Activated gamma-delta T cell treated with Interleukin-2 at 50 U/mL for 16 hours (primary cell): ENCODE data around the gene R3HDM2.
"Not testable (repeated sequence)": the region's sequence is repeated elsewhere in the genome, so short reads cannot be mapped to it uniquely, and the experiment has no call there.

Experiments used
- DNase-seq: peaks from one replicate; pipeline ENCODE4 v3.0.0-alpha.2; 2020

Gene R3HDM2

GRCh38 chr12:57370696-57371095 lies 60.1 kb downstream of the R3HDM2 start:
- no peak for DNase-seq

DNA sequence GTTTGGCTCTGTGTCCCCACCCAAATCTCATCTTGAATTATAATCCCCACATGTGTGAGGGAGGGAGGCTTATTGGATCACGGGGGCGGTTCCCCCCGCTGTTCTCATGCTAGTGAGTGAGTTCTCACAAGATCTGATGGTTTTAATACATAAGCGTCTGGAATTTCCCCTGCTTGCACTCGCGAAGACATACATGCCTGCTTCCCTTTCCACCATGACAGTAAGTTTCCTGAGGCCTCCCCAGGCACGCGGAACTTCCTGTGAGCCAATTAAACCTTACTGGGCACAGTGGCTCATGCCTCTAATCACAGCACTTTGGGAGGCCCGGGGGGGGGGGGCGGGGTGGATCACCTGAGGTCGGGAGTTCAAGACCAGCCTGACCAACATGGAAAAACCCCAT lies 60.8 kb downstream of the R3HDM2 start:
- DNase-seq, result no peak

DNA sequence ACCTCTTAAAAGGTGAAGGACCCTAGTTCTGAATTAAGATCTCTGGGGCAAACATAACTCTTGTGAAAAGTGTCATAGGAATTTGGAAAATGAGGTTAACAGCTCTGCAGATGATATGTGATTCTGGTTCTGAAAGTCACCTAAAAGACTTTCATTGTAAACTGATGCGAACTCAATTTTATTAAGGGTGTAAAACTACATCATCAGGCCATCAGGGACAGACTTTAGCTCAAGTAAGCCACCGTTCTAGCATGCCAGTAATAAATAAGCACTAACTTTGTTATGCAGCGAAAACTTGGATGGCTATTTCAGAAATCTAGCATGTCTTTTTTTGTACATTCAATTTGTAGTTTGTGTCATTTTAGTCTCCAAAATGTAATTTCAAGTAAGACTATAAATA lies 61.6 kb downstream of the R3HDM2 start:
- DNase-seq, result no peak

GRCh38 chr12:57368349-57369095 lies 62.3 kb downstream of the R3HDM2 start:
- no peak for DNase-seq

- DNase-seq, result no peak
These were observed 63.7 kb downstream of the R3HDM2 start for GRCh38 chr12:57367121-57367520.

DNA sequence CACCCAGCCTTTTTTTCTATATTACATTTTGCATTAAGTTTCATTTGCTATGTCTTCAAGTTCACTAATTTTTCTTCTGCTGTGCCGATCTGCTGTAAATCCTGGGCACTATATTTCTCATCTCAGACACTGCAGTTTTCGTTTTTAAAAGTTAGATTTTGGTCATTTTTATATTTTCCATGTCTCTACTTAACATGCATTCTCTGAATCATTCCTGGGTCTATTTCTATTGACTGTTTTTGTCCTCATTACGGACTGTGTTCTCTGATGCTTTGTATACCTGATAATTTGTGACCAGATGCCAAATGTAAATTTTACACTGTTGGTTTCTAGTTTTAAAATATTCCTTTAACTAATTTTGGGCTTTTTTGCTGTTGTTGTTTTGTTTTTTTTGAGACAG lies 64.5 kb downstream of the R3HDM2 start:
- DNase-seq, result no peak

DNA sequence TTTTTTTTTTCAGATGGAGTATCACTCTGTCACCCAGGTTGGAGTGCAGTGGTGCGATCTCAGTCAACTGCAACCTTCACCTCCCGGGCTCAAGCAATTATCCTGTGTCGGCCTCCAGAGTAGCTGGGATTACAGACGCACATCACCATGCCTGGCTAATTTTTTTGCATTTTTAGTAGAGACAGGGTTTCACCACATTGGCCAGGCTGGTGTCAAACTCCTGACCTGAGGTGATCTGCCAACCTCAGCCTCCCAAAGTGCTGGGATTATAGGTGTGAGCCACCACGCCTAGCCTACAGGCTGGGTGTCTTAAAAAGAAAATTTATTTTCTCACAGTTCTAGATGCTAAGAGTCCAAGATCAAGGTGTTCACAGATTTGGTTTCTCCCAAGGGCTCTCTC lies 66.7 kb downstream of the R3HDM2 start:
- DNase-seq, result not testable (repeated sequence)

DNA sequence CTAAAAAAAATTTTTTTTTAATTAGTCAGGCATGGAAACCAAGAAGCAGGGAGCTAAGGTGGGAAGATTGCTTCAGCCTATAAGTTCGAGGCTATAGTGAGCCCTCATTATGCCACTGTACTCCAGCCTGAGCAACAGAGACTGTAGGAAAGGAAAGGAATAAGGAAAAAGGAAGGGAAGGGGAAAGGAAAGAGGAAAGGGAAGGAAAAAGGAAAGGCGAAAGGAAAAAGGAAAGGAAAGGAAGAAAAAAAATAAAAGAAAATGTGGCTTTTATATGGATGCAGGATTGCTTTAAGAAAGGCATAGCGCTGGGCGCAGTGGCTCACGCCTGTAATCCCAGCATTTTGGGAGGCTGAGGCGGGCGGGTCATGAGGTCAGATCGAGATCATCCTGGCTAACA lies 70.4 kb downstream of the R3HDM2 start:
- no peak for DNase-seq

DNA sequence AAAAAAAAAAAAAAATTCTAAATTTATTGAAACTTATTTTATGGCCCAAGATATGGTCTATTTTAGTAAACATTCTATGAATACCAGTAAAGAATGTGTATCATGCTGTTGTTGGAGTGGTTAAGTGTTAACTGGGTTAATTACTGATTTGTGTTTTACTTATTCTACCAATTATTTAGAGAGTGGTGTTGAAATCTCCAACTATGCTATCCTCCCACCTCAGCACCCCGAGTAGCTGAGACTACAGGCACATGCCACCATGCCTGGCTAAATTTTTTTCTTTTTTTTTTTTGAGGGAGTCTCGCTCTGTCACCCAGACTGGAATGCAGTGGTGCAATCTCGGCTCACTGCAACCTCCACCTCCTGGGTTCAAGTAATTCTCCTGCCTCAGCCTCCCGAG lies 72.2 kb downstream of the R3HDM2 start:
- no peak for DNase-seq

DNA sequence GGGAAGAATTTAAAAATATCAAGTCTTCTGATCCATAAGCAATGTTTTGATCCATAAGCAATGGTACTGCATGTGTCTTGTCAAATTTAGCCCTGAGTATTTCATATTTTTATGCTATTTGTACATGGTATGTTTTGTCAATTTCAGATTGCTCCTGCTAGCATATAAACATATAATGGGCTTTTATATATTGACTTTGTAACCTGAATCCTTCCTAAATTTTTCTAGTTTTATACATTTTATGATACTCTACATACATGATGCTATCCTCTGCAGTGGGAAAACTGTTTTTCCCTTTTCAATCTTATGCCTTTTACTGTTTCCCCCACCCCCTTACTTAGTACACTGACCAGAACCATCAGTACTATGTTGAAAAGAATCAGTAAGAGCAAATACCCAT lies 75.1 kb downstream of the R3HDM2 start:
- DNase-seq, result no peak

DNA sequence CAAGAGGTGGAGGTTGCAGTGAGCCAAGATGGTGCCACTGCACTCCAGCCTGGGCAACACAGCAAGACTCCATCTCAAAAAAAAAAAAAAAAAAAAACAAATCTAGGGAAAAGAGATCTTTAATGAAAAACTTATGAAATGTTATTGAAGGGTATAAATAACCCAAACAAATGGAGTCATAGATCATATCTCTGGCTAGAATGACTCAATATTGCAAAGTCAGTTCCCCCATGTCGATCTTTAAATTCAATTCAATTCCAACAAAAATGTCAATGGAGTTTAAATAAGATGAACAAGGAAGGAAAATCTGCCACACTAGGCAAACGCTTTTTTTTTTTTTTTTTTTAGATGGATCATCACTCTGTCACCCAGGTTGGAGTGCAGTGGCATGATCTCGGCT lies 78.7 kb downstream of the R3HDM2 start:
- DNase-seq, result no peak

DNA sequence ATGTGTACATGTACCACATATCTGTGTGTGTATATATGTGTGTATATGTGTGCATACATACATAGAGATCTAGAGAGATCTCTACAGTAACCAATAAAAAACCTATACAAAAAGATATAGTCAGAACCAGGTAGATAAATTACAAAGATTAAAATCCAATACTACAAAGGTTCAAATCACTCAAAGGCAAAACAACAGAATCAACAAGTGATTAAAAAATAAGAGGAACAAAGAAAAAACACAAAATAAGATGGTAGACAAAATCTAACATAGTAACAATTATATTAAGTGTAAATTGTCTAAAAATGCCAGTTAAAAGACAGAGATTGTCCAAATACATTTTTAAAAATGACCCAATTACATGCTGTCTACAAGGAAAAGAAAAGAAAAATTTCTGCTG lies 83.6 kb downstream of the R3HDM2 start:
- DNase-seq, result no peak

- no peak for DNase-seq
These were observed 87.0 kb downstream of the R3HDM2 start for GRCh38 chr12:57343703-57344378.

DNA sequence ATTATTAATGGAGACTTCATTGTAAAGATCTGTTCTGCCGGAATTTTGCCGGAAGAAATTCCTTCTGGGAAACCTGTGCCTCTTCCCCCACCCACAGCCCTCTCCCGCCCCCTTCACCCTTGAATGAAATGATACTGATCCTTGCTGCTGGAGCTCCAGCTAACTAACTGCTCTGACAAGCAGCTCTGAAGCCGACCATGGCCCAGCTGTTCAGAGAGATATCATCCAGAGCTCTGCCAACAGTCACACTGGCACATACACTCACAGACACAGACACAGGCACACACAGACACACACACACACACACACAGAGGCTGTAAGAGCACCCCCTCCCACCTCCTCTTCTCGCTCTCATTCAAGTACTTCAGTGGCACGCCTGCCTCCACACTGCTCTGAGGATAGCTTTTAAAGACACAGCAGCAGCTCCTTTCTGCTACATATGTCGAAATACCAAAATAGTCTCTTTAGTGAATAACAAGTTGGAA lies 88.6 kb downstream of the R3HDM2 start:
- DNase-seq, result no peak

DNA sequence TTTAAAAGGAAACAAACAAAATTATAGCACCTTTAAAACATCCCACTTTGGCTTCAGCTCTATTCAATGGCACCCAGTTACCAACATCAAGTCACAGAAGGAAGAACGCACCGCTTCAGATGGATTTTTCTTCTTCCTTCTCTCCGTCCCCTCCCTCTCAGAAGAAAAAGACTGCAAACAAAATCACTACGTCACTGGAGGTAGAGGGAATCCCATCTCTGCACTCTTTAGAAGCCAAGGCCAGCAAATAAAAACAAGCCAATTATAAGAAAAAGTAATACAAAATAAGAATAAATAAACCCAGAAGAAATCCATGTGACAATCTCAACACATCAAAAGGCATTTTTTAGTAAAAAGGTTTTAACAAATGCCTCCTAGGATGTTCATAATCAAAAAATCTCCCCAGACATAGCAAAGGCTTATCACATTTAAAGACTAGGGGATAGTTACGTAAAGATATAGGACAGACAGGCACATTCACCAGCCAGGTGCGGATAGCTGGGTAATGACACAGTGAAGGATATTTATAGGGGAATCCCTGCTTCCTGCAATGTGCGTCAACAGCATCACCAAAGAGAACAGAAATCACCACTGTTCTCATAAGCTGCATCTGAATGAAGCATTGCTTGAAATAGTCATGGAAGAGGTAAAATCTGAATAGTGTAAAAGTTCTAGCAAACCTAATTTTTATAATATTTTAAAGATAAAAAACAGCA lies 89.4 kb downstream of the R3HDM2 start:
- no peak for DNase-seq

GRCh38 chr12:57340104-57340503 lies 90.7 kb downstream of the R3HDM2 start:
- no peak for DNase-seq

DNA sequence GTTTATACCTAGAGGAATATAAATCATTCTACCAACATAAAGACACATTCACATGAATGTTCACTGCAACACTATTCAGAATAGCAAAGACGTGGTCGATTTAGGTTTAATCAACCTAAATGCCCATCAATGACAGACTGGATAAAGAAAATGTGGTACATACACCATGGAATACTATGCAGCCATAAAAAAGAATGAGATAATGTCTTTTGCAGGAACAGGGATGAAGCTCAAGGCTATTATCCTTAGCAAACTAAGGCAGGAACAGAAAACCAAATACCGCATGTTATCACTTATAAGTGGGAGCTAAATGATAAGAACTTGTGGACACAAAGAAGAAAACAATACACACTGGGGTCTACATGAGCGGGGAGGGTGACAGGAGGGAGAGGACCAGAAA lies 94.5 kb downstream of the R3HDM2 start:
- DNase-seq, result not testable (repeated sequence)

GRCh38 chr12:57334219-57334618 lies 96.6 kb downstream of the R3HDM2 start:
- no peak for DNase-seq

DNA sequence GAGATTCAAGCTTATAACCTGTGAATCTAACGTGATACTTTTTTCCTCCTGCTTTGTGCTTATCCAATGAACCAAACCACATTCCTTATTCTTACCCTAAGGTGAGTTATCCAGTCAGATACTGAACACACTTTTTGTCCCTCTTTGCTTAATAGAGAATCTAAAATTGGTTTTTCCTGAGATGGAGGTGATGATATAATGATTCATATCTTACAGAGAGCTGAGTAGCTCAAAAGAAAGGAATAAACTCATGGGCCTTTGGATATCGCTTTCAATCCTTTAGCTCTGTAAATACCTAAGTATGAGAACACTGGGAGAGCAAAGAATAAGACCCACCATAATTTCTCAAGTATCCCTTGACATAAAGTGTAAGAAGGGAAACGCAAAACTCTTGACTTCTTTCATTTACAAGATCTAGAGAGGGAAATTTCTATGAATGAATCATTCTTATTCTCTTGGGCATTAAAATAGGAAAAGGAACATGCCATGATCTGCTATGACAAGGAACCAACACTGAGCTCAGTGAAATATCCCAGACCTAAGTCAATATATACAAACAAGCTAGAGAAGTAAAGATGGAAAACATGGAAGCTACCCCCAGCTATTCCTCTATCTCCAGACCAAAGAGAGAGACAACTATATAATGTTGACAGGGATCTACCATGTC lies 98.1 kb downstream of the R3HDM2 start:
- no peak for DNase-seq

DNA sequence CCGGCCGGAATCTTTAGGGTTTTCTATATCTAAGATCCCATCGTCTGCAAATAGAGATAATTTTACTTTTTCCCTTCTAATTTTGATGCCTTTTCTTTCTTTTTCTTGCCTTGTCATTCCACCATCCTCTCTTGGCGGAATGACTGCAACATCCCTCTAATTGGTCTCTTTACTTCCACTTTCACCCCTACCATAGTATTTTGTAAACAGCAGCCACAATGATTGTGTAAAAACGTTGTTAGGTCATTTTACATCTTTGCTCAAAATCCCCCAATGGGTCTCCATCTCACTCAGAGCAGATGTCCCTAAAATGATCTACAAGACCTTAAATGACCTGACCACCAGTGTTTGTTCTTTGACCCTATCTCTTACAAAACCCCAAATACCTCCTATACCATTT lies 99.9 kb downstream of the R3HDM2 start:
- DNase-seq, result no peak

DNA sequence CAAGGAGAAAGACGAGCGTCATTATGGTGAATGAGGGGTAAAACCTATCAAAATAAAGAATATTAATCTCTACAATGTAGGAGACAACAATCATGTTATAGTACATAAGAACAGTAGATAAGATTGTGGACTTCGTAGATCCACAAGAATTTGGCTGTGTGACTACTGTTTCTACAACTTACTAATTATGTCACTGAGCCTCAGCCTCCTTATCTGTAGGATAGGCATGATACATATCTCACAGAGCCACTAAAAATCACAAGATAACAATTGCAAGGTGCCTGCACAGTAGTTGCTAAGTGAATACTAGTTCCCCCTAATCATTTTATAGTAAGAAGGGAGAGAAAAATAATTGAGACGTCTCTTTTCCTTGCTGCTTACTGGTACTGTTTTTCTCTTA lies 101.6 kb downstream of the R3HDM2 start:
- DNase-seq, result no peak

DNA sequence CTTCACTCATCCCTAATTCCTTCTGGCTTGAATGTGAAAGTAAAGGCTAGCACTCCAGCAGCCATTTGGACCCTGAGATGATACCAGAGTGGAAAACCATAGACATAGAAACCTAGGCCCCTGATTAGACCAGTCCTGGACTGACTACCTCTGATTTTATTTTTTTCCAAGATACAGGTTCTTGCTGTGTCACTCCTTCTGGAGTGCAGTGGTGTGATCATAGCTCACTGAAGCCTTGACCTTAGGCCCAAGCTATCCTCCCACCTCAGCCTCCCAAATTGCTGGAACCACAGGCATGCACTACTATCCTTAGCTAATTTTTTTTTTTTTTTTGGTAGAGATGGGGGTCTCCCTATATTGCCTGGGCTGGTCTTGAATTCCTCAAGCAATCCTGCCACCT lies 105.4 kb downstream of the R3HDM2 start:
- DNase-seq, result no peak

- DNase-seq, result no peak
These were observed 107.4 kb downstream of the R3HDM2 start for GRCh38 chr12:57323416-57323815.
